Activated T-cell treated with anti-CD3 and anti-CD28 coated beads, Interleukin-2, amount 50 U/mL, for 72 hours (primary cell): ENCODE measurements around the gene GRK3. TPM values are rescaled to one million over a fixed set of nuclear protein-coding genes. Genes with fewer than 3 reads are reported as not detected.
A peak's percentile ranks its signal among the peaks of the same experiment; 100 is the strongest.

Experiments
- ATAC-seq, 2 donors: fragments of 150-1000 bp; cut with Tn5 transposase; replicated peaks in 1 of 2; 2 replicates each; pipeline ENCODE4 v1.10.0; 2021; ENCODE audit warnings: moderate library complexity in 2 of 2, mild to moderate bottlenecking in 1 of 2
- DNase-seq, 2 donors: peaks; one replicate each; pipeline ENCODE4 v3.0.0; 2021 to 2022; ENCODE audit warnings: mixed read lengths in 1 of 2
- H3K27ac Mint-ChIP-seq: one replicate; pipeline ENCODE4 v1.8.0; 2022; ENCODE audit warnings: mild to moderate bottlenecking, moderate library complexity, mixed read lengths
- H3K27me3 Mint-ChIP-seq: one replicate; pipeline ENCODE4 v1.8.0; 2022; ENCODE audit warnings: low read depth, mixed read lengths
- H3K36me3 Mint-ChIP-seq, 2 donors: one replicate each; pipeline ENCODE4 v1.8.0; 2022; ENCODE audit warnings: mixed read lengths in 2 of 2, mild to moderate bottlenecking in 1 of 2; ENCODE audit not compliant: insufficient read depth in 2 of 2
- H3K4me1 Mint-ChIP-seq: one replicate; pipeline ENCODE4 v1.8.0; 2022; ENCODE audit warnings: low read depth, mixed read lengths
- H3K4me3 Mint-ChIP-seq, 2 donors: one replicate each; pipeline ENCODE4 v1.8.0; 2022; ENCODE audit warnings: mild to moderate bottlenecking in 2 of 2, mixed read lengths in 2 of 2, moderate library complexity in 2 of 2
- H3K9me3 Mint-ChIP-seq, 2 donors: one replicate each; pipeline ENCODE4 v1.8.0; 2022; ENCODE audit warnings: mixed read lengths in 2 of 2
- total RNA-seq, 2 donors: library from RNA; stranded (reverse); gene quantifications; one replicate each; pipeline ENCODE4 v1.2.3, GENCODE V29; 2022

Gene GRK3
- total RNA-seq, 2 donors from 2014 or later, result 25.9 to 31.9 TPM

DNA sequence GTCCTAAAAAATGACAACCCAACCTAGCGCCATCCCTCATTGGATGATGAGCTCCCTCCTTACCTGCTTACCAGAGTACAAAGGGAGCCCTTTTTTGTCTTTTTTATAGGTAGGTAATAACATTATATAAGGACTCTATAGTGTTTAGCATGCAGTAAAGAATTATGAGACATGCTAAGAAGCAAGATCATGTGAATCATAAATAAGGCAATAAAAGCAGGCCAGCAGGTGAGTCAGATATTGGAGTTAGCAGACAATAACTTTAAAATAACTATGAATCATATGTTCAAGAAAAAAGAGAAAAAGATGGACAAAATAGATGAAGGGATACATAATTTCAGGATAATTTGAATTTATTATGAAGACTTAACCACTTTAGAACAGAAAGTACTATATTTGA lies 81.5 kb downstream of the GRK3 start:
- Mint-ChIP-seq H3K27me3 (no peaks in the 10 kb centered on the region), H3K4me1 (peaks cover 20% of the 10 kb centered on the region), H3K9me3 (no peaks in the 10 kb centered on the region), H3K4me3 (no peak overlapping the region), H3K27ac (no peak overlapping the region), H3K36me3 (peaks cover 4 to 7% of the 10 kb centered on the region in 2 donors)
- no peak for ATAC-seq
- DNase-seq, result no peak

DNA sequence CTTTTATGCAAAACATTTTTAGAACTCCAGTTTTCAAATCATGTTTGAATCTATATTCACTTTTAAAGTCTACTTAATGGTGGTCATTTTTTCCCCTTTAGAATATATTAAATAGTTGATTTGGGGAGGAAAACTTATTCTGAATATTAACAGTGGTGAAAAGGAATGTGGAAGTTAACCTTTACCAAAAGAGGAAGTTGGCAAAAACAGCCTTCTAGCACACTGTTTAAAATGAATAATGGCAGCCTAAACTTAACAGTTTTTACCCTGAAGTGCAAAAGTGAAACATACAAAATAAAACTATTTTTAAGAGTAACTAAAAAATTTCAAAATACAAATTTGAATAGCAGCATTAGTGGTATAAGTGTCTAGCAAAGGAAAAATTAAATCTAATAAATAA lies 86.4 kb downstream of the GRK3 start:
- H3K27me3 Mint-ChIP-seq, result no peaks in the 10 kb centered on the region
- H3K4me3 Mint-ChIP-seq, result no peak overlapping the region
- peaks cover 8% of the 10 kb centered on the region for H3K4me1 Mint-ChIP-seq
- no peak for DNase-seq
- no peaks in the 10 kb centered on the region for H3K9me3 Mint-ChIP-seq
- peaks cover 0 to 3% of the 10 kb centered on the region in 2 donors for H3K36me3 Mint-ChIP-seq
- ATAC-seq, result no peak
- no peak overlapping the region for H3K27ac Mint-ChIP-seq

DNA sequence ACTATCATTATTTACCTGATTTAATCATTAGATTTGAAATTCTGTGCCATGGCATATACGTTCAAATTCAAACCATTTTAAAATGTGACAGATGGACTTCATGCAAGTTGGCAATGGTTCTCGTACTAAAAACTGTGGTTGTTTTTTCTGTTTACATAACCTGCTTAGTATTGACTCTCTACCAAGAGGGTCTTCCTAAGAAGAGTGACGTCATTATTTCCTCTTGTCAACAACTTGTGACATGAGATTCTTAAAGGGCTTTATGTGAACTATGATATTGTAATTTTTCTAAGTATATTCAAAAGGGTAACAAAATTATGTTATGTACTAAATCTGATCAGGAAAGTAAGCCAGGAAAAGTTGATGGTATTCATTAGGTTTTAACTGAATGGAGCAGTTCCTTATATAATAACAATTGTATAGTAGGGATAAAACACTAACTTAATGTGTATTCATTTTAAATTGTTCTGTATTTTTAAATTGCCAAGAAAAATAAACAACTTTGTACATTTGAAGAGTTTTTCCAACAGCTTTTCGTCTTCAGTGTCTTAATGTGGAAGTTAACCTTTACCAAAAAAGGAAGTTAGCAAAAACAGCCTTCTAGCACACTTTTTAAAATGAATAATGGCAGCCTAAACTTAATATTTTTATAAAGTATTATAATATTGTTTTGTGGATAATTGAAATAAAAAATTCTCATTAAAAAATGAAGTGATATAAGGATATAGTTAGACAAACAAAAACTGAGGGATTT lies 87.0 kb downstream of the GRK3 start:
- H3K4me1 Mint-ChIP-seq, result peaks cover 2% of the 10 kb centered on the region
- H3K4me3 Mint-ChIP-seq, result no peak overlapping the region
- H3K36me3 Mint-ChIP-seq, result peaks cover 0 to 3% of the 10 kb centered on the region in 2 donors
- DNase-seq, result no peak
- ATAC-seq, result no peak
- no peak overlapping the region for H3K27ac Mint-ChIP-seq
- no peaks in the 10 kb centered on the region for H3K9me3 Mint-ChIP-seq
- no peaks in the 10 kb centered on the region for H3K27me3 Mint-ChIP-seq

DNA sequence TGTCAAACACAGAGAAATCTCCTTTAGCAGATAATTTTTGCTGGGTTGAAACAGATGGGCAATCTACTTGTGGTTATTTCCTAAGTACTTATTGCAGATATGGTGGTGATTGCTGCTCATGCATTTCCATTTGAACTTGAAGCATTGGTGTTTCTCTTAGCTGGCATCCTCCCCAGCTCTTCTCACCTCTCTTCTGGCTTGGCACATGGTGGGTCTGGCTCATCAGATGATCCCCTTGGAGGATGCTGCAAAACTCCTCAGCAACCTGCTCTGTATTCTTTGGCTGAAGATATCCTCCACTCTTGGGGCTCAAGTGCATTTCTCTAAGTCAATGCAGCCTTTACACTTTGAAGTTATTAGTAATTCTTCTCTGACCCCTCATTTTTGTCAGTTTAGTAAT lies 90.2 kb downstream of the GRK3 start:
- Mint-ChIP-seq H3K4me3 (no peak overlapping the region), H3K9me3 (no peaks in the 10 kb centered on the region), H3K27me3 (peaks cover 8% of the 10 kb centered on the region), H3K4me1 (peaks cover 14% of the 10 kb centered on the region), H3K27ac (no peak overlapping the region), H3K36me3 (no peaks in the 10 kb centered on the region)
- no peak for DNase-seq
- no peak for ATAC-seq

DNA sequence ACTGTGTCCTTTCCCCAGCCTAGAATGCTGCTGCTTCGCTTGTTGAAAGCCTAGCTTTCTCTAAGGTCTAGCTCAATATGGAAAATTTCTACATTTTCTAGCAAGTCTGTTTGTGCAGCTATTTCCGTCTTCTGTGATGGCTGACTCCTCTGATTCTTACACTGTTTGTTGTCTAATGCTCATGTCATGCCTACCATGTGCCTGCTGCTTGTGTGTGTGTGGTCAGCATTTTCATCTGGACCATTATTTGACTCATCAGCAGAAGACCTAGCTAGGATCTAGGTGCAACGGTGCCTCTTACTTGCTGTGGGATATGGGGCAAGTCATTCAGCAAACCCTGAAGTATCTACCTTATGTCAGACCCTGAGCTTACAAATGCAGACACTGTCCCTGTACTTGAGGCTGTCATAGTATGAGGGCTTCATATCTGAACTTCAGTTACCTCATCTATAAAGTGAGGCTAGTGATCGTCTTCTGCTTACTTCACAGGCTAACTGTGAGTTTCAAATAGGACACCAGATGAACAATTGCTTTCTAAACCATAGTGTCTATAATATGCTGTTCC lies 91.0 kb downstream of the GRK3 start:
- peaks cover 8% of the 10 kb centered on the region for H3K27me3 Mint-ChIP-seq
- H3K4me1 Mint-ChIP-seq, result peaks cover 14% of the 10 kb centered on the region
- peak; percentile 54 to 83 for ATAC-seq
- H3K4me3 Mint-ChIP-seq, result no peak overlapping the region
- H3K36me3 Mint-ChIP-seq, result no peaks in the 10 kb centered on the region
- H3K27ac Mint-ChIP-seq, result peak overlapping the region; percentile 2
- no peaks in the 10 kb centered on the region for H3K9me3 Mint-ChIP-seq
- DNase-seq, result no peak

DNA sequence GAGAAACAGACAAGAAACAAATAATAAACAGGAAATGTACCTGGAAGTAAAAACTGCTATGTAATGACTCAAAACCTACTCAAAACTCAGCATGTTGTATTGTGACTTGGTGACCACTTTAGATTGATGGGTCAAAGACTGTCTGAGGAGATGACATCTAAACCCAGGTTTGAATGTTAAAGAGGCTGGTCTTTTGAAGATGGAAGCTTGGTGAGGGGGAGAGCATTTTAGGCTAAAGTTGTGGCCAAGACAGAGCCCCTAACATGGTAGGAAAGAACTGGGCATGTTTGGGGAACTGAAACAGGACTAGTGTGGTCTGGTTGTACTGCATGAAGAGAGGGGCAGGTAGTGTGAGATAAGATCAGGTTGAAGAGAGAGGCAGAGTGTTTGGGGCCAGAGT lies 92.2 kb downstream of the GRK3 start:
- H3K36me3 Mint-ChIP-seq, result no peaks in the 10 kb centered on the region
- DNase-seq (no peak), ATAC-seq (no peak)
- H3K27ac Mint-ChIP-seq, result no peak overlapping the region
- no peak overlapping the region for H3K4me3 Mint-ChIP-seq
- H3K9me3 Mint-ChIP-seq, result no peaks in the 10 kb centered on the region
- H3K27me3 Mint-ChIP-seq, result peaks cover 8% of the 10 kb centered on the region
- H3K4me1 Mint-ChIP-seq, result peaks cover 14% of the 10 kb centered on the region

DNA sequence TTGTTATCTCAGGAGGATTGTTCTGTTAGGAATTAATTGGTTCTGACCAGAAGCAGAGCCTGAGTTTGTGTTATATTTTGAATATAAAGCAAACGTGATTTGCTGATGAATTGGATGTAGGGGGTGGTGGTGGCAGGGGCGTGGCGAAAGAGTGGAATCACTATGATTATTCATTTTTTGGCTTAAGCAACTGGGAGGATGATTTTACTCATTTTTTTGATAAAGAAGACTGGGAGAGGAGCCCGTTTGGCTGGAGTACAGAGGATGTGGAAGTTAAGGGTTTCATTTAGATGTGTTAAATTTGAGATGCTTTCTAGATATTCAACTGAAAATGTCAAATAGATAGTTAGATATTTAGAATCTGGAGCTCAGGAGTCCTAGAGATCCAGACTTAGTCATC lies 94.2 kb downstream of the GRK3 start:
- DNase-seq (no peak), ATAC-seq (no peak)
- no peak overlapping the region for H3K4me3 Mint-ChIP-seq
- H3K27ac Mint-ChIP-seq, result no peak overlapping the region
- H3K4me1 Mint-ChIP-seq, result peaks cover 14% of the 10 kb centered on the region
- no peaks in the 10 kb centered on the region for H3K9me3 Mint-ChIP-seq
- no peaks in the 10 kb centered on the region for H3K36me3 Mint-ChIP-seq
- H3K27me3 Mint-ChIP-seq, result peaks cover 8% of the 10 kb centered on the region

DNA sequence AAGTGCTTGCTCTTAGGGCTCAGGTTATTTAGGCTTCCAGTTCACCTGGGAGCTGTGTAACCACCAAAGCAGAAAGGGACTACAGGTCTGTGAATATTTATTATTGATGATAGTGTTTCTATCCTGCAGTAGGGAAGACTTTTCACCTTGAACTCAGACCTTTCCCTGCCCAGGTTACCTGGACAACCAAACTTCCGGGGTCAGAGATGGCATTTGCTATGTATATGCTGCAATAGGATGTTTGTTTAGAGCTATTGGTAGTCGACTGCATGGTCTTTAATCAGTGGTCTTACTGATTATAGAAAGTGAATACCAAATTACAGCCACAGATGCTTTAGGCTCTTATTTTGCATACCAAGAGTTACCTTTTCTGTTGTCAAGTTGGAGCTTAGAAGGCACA lies 94.9 kb downstream of the GRK3 start:
- H3K4me1 Mint-ChIP-seq, result peaks cover 14% of the 10 kb centered on the region
- no peak overlapping the region for H3K27ac Mint-ChIP-seq
- DNase-seq (no peak), ATAC-seq (no peak)
- H3K36me3 Mint-ChIP-seq, result no peaks in the 10 kb centered on the region
- H3K9me3 Mint-ChIP-seq, result no peaks in the 10 kb centered on the region
- H3K27me3 Mint-ChIP-seq, result peaks cover 8% of the 10 kb centered on the region
- H3K4me3 Mint-ChIP-seq, result no peak overlapping the region

DNA sequence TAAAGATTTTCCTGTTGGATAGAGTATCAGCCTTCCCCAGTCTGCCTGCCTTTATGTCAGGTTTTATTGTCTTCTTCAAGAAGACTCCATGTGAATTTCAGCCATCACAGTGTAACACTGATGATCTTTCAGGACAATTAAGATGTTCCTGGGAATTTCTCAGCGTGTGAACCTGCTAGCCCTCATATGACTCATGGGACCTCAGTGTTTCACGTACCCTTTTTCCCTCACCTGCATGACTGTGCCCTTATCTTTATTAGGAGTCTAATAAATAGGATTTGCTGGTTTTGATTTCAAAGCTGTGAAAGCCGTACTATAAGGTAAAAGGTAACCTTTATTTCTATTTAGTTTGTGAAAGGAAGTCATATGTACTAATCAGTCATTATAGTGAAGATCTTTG lies 95.9 kb downstream of the GRK3 start:
- Mint-ChIP-seq H3K27me3 (peaks cover 8% of the 10 kb centered on the region), H3K4me1 (peaks cover 14% of the 10 kb centered on the region), H3K4me3 (no peak overlapping the region), H3K36me3 (no peaks in the 10 kb centered on the region), H3K9me3 (no peaks in the 10 kb centered on the region), H3K27ac (no peak overlapping the region)
- ATAC-seq, result no peak
- DNase-seq, result no peak

DNA sequence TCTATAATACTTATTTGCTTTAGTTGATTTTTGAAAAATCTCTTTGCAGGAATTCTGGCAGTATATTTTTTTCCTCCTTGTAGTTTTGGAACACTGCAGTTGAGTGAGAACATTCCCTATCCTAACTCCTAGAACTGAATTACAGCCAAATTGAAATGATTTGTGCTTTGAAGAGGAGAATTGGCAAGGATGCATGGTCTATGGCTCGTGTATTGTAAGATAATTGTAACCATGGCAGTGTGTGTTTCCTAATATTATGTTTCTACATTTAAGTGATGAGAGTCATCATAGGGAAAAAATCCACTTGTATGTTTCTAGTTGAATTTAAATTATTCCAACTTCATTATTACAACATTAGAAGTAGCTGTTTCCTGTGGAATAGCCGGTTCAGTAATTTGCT lies 96.6 kb downstream of the GRK3 start:
- DNase-seq (no peak), ATAC-seq (no peak)
- Mint-ChIP-seq H3K27ac (no peak overlapping the region), H3K9me3 (no peaks in the 10 kb centered on the region), H3K27me3 (peaks cover 8% of the 10 kb centered on the region), H3K4me1 (peaks cover 14% of the 10 kb centered on the region), H3K4me3 (no peak overlapping the region), H3K36me3 (no peaks in the 10 kb centered on the region)

DNA sequence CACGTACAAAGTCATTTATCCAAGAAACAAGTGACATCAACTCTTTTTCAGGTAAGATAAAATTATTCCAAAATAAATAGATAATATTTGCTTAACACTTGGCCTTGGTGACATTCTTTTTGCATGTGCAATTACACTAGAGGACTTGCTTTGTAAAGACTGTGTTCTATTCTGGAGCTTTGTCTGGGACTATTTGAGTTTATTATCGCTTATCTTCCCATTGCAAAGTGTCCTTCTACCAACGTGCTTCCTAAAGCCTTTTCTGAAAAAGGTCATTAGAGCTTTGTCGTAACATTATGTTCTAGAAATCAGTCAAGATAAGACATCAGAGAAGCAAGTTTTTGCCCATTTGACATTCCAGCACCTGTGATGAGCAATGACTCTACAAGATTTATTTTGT lies 99.2 kb downstream of the GRK3 start:
- Mint-ChIP-seq H3K4me3 (no peak overlapping the region), H3K27me3 (peaks cover 4% of the 10 kb centered on the region), H3K36me3 (no peaks in the 10 kb centered on the region), H3K9me3 (no peaks in the 10 kb centered on the region), H3K27ac (no peak overlapping the region), H3K4me1 (peaks cover 10% of the 10 kb centered on the region)
- DNase-seq (no peak), ATAC-seq (no peak)

DNA sequence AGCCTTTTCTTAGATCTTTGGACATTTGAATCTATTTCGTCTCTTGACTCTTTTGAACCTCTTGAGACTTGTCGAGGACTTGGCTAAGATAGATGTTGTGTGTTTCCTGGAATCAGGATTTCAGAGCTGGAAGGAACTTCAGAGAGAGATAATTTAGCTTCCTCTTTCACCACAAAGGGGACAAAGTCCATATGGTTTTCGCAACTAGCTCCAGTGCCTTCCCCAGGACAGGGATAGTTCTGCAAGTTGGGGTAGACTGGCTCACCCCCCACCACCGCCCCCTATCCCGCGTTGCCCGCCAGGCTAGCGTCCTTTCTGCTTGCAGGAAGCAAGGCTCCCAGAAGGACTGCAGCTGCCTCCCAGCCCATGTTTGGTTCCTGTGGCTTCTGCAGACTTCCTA lies 101.8 kb downstream of the GRK3 start:
- no peak overlapping the region for H3K4me3 Mint-ChIP-seq
- H3K27ac Mint-ChIP-seq, result no peak overlapping the region
- no peaks in the 10 kb centered on the region for H3K27me3 Mint-ChIP-seq
- DNase-seq (no peak), ATAC-seq (no peak)
- peaks cover 12% of the 10 kb centered on the region for H3K4me1 Mint-ChIP-seq
- H3K9me3 Mint-ChIP-seq, result no peaks in the 10 kb centered on the region
- peaks cover 0 to 6% of the 10 kb centered on the region in 2 donors for H3K36me3 Mint-ChIP-seq

DNA sequence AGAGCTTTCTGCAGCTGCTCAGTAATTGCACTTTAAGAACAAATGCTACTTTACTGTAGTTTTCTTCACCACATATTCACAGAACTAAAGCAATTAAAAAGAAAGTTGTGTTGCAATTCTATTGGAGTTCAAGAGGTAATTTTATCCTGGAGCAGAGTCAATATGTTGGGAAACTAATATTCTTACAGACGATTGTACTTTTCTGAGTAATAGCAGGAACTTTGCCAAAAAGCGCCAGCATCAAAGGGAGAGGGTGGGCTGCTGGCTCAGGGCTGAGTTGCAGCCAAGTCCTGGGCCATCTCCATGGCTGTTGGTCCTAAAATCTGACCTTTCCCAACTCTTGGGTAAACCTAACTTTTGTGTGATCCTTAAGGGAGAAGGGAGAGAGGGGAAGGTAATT lies 104.0 kb downstream of the GRK3 start:
- Mint-ChIP-seq H3K27me3 (no peaks in the 10 kb centered on the region), H3K27ac (no peak overlapping the region), H3K36me3 (peaks cover 2 to 8% of the 10 kb centered on the region in 2 donors), H3K9me3 (no peaks in the 10 kb centered on the region), H3K4me1 (peaks cover 25% of the 10 kb centered on the region), H3K4me3 (no peak overlapping the region)
- DNase-seq (no peak), ATAC-seq (no peak)
